Parathyroid adenoma (tissue), 2 donors: ENCODE results near the gene ADGRG6.

Experiments
- H2AFZ ChIP-seq: fragments of 300-600 bp; sonication (generic); one replicate; pipeline ENCODE4 v1.7.0; 2017; ENCODE audit warnings: antibody characterized with exemption, mild to moderate bottlenecking
- H3K27ac ChIP-seq: fragments of 300-600 bp; sonication (generic); one replicate; pipeline ENCODE4 v1.7.0; 2017
- H3K27me3 ChIP-seq: fragments of 300-600 bp; sonication (generic); one replicate; pipeline ENCODE4 v1.7.0; 2017; ENCODE audit warnings: low read length; ENCODE audit not compliant: control insufficient read depth, insufficient read depth
- H3K36me3 ChIP-seq: fragments of 300-600 bp; sonication (generic); one replicate; pipeline ENCODE4 v1.7.0; 2017; ENCODE audit warnings: low read length; ENCODE audit not compliant: control insufficient read depth, insufficient read depth
- H3K4me1 ChIP-seq: fragments of 300-600 bp; sonication (generic); one replicate; pipeline ENCODE4 v1.7.0; 2017; ENCODE audit warnings: control low read depth
- H3K4me2 ChIP-seq: fragments of 300-600 bp; sonication (generic); one replicate; pipeline ENCODE4 v1.7.0; 2017; ENCODE audit warnings: low read length
- H3K4me3 ChIP-seq: fragments of 300-600 bp; sonication (generic); one replicate; pipeline ENCODE4 v1.7.0; 2017; ENCODE audit warnings: low read depth, low read length
- H3K79me2 ChIP-seq: fragments of 300-600 bp; sonication (generic); one replicate; pipeline ENCODE4 v1.7.0; 2017; ENCODE audit warnings: control low read depth
- H3K9ac ChIP-seq: fragments of 300-600 bp; sonication (generic); one replicate; pipeline ENCODE4 v1.7.0; 2017; ENCODE audit warnings: mild to moderate bottlenecking
- H3K9me3 ChIP-seq: fragments of 300-600 bp; sonication (generic); one replicate; pipeline ENCODE4 v1.7.0; 2017; ENCODE audit warnings: low read length; ENCODE audit not compliant: control insufficient read depth
- CTCF ChIP-seq: fragments of 300-600 bp; sonication (generic); IDR thresholded peaks from one replicate; pipeline ENCODE4 v1.7.0; 2017; ENCODE audit warnings: antibody characterized with exemption, mild to moderate bottlenecking
- donor health status: primary hyperparathyroidism.

ADGRG6 gene

GRCh38 chr6:142409794-142410193 lies 108.0 kb downstream of the ADGRG6 start:
- H3K79me2 ChIP-seq: no peaks in the 10 kb centered on the region
- H2AFZ ChIP-seq: no peak overlapping the region
- no peaks in the 10 kb centered on the region for H3K36me3 ChIP-seq
- no peak overlapping the region for H3K27ac ChIP-seq
- H3K4me3 ChIP-seq: no peak overlapping the region
- no peak overlapping the region for H3K9ac ChIP-seq
- TF ChIP-seq CTCF: no peak
- H3K9me3 ChIP-seq: no peaks in the 10 kb centered on the region
- H3K4me2 ChIP-seq: no peak overlapping the region
- H3K27me3 ChIP-seq: no peaks in the 10 kb centered on the region
- H3K4me1 ChIP-seq: no peaks in the 10 kb centered on the region

- Histone ChIP-seq H3K4me2 (no peak overlapping the region), H2AFZ (no peak overlapping the region), H3K4me3 (no peak overlapping the region), H3K79me2 (no peaks in the 10 kb centered on the region), H3K27me3 (no peaks in the 10 kb centered on the region), H3K9me3 (no peaks in the 10 kb centered on the region), H3K27ac (no peak overlapping the region), H3K9ac (no peak overlapping the region), H3K4me1 (no peaks in the 10 kb centered on the region), H3K36me3 (no peaks in the 10 kb centered on the region)
- no peak for TF ChIP-seq CTCF
Observed at GRCh38 chr6:142411145-142411544, 109.3 kb downstream of the ADGRG6 start.

GRCh38 chr6:142412241-142412640 lies 110.4 kb downstream of the ADGRG6 start:
- TF ChIP-seq CTCF: no peak
- H3K79me2 ChIP-seq: no peaks in the 10 kb centered on the region
- no peak overlapping the region for H3K9ac ChIP-seq
- no peak overlapping the region for H2AFZ ChIP-seq
- H3K36me3 ChIP-seq: no peaks in the 10 kb centered on the region
- no peaks in the 10 kb centered on the region for H3K4me1 ChIP-seq
- H3K4me2 ChIP-seq: no peak overlapping the region
- H3K27ac ChIP-seq: no peak overlapping the region
- no peak overlapping the region for H3K4me3 ChIP-seq
- no peaks in the 10 kb centered on the region for H3K27me3 ChIP-seq
- H3K9me3 ChIP-seq: no peaks in the 10 kb centered on the region

GRCh38 chr6:142412658-142413057 lies 110.9 kb downstream of the ADGRG6 start:
- no peak for TF ChIP-seq CTCF
- Histone ChIP-seq H3K4me3 (no peak overlapping the region), H3K27me3 (no peaks in the 10 kb centered on the region), H3K27ac (no peak overlapping the region), H3K9me3 (no peaks in the 10 kb centered on the region), H3K4me2 (no peak overlapping the region), H3K4me1 (no peaks in the 10 kb centered on the region), H3K79me2 (no peaks in the 10 kb centered on the region), H3K9ac (no peak overlapping the region), H2AFZ (no peak overlapping the region), H3K36me3 (no peaks in the 10 kb centered on the region)

- Histone ChIP-seq H3K27me3 (no peaks in the 10 kb centered on the region), H2AFZ (no peak overlapping the region), H3K4me3 (no peak overlapping the region), H3K4me2 (no peak overlapping the region), H3K4me1 (no peaks in the 10 kb centered on the region), H3K79me2 (no peaks in the 10 kb centered on the region), H3K36me3 (no peaks in the 10 kb centered on the region), H3K9me3 (no peaks in the 10 kb centered on the region), H3K9ac (no peak overlapping the region), H3K27ac (no peak overlapping the region)
- TF ChIP-seq CTCF: no peak
Observed at GRCh38 chr6:142413111-142413510, 111.3 kb downstream of the ADGRG6 start.
